HG03159 (cell line): Measurements from ENCODE around the gene HOXC9.

ENCODE experiments used
- ATAC-seq: cut with Tn5 transposase; IDR thresholded peaks from one replicate; pipeline ENCODE4 v1.9.1; 2021; ENCODE audit warnings: mild to moderate bottlenecking, moderate library complexity; ENCODE audit not compliant: unreplicated experiment

The HOXC9 gene

DNA sequence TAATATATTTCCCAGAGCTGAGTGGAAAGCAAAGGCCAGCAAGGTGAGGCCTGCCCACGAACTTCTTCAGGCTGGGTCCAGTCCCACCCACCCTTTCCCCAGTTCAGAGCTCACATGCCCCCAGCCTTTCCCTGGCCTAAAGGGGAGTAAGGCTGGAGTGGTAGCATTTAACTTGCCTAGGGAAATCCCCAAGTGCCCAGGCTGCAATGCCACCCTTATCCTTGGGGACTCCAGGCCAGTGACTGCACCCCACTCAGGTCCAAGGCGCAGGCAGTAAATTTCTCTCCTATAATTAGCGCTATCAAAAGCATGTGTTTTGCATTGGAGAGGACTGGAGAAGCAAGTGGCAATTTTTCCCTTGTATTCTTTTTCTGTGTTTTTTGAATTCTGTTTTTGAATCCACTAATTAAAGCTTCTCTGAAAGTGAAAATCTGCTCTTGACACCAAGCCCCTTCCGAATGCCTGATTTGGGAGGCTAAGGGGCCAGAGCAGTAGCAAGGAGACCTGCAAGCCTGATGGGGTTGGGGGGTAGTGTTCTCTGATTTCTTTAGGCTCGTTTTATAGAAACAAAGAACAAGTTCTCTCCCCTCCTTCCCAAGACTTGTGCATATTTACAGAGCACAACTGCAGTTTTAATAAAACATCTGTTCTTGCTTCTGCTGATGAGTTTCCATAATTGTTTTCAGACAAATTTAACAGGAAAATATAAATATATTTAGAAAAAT is 24.8 kb downstream of the HOXC9 start:
- ATAC-seq = no peak

DNA sequence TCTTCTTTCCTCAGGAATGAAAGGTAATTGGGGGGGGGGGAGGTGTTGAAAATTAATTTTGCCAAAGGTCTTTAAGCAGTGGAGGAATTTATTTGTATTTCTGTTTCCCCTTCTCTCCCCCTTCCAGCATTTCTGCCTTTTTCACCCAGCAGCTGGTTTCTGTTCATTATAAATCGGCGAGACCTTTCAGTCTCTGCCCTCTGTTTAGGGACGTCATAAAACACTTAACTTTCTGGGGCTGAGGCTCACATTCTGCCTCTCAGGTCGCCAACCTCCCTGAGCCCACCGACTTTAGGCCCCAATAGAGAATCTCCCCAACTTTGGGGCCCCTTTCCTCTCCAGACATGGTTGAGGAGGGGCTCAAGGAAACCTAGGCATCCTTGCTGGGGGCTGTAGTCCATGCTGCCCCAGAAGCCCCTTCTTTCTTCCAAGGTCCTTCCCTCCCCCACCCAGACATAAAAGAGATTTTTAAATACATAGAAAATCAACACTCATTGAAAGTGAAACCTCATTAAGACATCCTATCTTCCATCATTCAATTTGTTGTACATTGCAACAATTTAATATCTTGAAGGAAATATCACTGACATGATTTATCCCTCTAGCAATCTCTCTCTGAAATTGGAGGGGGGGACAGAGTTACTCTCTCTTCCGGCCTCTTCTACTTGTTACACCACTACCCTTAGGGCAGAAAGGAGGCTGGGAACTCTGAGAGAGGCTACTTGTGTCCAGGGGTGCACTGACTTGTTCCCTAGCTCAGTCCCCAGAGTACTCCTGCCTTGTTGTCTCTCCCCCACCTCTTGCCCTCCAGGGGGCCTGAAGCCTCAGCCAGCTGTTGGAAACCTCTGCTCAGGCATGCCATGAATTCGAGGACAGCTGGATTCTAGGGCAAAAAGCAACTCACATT is 25.8 kb downstream of the HOXC9 start:
- ATAC-seq = no peak

DNA sequence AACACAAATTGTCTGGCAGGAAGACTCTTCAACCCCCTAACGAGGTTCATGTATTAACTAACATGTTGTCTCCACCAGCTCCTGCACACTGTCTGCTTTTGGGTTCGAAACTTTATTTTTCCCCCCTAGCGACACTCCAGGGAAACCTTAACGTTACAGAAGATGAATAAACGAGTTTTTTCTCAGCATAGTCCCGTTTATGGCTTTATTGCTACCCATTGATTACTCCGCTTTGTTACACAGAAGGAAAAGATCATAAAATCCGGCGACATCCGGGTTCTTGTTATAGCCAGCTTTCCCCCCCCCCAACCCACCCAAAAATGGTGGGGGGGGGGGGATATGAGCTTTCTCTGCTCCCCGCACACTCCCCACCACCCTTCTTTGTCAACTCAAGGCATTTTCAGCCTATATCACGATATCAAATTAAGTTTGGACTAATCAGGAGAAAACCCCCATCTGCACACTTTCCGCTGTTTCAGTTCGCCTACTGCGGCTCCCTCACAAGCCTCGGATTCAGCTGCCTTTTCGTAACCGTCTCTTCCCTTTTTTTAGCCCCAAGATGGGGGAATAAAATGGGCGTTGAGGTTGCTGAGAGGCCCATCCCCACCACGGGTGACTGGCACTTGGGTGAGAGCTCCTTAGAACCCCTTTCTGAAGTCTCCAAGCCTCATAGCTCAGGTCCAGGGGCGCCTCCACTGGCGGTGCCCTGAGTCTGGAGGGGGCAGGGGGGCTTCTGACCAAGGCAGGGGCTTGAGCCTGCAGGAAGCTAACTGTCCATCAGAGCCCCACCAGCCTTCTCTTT is 26.9 kb downstream of the HOXC9 start:
- no peak for ATAC-seq

DNA sequence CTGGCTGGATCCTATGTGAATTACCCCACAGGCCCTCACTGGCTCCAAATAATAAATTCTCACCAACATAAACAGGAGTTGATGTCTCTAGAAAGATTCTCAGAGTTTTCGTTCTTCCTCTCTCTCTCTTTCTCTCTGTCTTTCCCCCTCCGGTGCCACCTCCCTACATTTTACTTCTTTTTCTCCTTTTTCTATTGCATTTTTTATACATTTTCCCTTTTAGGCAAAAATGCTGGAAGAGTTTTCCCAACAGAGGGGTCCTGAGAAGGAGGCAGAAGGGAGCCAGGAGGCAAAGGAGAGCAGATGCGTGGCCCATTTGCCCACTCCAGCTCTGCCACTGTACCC is 27.5 kb downstream of the HOXC9 start:
- no peak for ATAC-seq

DNA sequence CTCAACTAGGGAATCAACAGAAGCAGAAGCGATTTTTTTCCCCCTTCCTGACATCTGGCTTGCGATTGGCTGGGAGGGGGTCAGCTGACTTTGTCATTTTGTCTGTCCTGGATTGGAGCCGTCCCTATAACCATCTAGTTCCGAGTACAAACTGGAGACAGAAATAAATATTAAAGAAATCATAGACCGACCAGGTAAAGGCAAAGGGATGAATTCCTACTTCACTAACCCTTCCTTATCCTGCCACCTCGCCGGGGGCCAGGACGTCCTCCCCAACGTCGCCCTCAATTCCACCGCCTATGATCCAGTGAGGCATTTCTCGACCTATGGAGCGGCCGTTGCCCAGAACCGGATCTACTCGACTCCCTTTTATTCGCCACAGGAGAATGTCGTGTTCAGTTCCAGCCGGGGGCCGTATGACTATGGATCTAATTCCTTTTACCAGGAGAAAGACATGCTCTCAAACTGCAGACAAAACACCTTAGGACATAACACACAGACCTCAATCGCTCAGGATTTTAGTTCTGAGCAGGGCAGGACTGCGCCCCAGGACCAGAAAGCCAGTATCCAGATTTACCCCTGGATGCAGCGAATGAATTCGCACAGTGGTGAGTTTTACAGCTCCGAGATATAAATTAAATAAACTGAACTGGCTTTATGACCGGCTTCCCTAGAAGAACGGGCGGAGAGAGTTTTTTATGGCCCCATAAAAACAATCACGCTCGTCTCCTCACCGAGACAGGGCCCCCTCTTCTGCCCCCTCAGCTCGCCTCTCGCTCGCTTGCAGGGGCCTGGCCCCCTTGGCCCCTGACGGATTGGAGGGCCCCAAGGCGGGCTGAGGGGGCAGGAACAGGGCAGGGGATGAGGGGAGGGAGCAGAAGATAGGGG is 28.6 kb downstream of the HOXC9 start, which contains the start of gene HOXC6:
Gene HOXC6 (plus strand): TSS at position 127 of the 888 bp plus-strand sequence. CDS start 82 bp downstream, at position 209.
- no peak for ATAC-seq

DNA sequence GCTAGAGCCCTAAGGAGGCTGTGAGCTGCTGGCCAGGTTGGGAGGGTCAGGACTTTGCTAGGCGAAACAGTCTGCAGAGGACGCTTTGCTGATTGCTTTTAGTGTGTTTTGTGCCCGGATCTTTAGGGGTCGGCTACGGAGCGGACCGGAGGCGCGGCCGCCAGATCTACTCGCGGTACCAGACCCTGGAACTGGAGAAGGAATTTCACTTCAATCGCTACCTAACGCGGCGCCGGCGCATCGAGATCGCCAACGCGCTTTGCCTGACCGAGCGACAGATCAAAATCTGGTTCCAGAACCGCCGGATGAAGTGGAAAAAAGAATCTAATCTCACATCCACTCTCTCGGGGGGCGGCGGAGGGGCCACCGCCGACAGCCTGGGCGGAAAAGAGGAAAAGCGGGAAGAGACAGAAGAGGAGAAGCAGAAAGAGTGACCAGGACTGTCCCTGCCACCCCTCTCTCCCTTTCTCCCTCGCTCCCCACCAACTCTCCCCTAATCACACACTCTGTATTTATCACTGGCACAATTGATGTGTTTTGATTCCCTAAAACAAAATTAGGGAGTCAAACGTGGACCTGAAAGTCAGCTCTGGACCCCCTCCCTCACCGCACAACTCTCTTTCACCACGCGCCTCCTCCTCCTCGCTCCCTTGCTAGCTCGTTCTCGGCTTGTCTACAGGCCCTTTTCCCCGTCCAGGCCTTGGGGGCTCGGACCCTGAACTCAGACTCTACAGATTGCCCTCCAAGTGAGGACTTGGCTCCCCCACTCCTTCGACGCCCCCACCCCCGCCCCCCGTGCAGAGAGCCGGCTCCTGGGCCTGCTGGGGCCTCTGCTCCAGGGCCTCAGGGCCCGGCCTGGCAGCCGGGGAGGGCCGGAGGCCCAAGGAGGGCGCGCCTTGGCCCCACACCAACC is 29.8 kb downstream of the HOXC9 start:
- ATAC-seq = no peak

DNA sequence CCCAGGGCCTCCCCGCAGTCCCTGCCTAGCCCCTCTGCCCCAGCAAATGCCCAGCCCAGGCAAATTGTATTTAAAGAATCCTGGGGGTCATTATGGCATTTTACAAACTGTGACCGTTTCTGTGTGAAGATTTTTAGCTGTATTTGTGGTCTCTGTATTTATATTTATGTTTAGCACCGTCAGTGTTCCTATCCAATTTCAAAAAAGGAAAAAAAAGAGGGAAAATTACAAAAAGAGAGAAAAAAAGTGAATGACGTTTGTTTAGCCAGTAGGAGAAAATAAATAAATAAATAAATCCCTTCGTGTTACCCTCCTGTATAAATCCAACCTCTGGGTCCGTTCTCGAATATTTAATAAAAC is 30.5 kb downstream of the HOXC9 start:
- no peak for ATAC-seq

DNA sequence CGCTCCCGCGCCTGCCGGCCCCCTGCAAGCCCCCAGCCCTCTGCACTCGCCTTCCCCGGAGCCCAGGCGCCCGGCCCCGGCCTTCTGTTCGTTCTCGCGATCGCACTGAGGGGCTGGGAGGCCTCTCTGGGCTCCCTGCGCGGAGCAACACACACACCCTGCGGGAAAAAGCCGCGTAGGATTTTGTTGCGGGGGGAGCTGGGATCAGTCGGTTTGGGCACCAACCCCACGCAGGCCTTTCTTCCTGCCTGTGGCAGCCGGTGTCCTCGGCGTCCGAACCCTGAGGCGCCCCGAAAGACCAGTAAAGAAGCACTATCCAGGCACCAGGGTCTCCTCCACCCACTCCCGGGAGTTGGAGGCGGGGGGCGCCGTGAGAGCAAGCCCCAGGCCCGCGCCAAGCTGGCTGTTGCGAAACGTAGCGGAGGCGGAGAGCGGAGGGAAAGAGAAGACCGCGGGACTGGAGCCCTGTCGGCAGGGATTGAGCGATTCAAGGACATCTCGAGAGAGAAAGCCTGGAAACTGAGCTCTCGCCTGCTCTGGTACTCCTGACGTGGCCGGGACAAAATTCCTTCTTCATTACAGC is 31.0 kb downstream of the HOXC9 start:
- no peak for ATAC-seq

DNA sequence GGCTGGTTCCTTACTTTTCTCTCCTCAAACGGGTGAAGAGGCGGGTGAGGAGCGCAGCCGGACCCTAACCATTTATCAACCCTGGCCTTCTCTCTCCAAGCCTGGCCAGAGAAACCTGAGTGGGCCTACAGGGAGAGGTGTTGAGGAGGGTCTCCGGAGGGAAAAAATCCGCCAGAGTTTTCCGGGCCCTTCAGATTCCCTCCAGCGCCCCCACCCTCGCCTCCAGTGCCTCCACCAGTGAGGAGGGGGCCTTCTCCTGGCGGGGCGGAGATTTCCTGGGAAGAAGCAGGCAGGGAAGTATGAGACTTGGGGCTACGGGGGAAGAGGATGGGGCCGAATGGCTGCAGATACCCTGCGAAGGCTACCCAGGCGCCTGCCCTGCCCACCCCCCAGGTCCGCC is 31.5 kb downstream of the HOXC9 start:
- no peak for ATAC-seq

DNA sequence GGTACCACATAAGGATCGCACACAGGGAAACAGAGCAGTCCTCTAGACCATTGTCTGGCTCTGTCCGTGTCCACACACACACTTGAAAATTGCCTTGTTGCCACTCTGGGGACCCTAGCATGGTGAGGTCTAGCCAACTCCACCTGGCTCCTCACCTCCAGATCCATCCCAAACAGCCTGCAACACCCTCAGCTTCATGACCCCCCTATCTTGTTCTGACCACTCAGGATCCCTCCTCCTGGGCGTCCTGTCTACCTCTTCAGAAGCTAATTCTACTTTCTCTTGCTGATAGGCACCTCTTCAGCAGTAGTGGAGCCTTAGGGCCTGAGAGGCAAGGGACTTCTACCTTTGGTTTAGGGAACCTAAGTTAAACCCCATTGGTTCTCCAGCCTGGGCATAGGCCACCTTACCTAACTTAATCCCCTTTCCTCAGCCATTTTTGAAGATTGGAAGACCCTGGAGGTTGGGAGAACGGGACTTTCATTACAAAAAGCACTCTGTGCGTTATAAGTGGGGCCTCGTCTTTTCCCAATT is 32.2 kb downstream of the HOXC9 start:
- no peak for ATAC-seq

DNA sequence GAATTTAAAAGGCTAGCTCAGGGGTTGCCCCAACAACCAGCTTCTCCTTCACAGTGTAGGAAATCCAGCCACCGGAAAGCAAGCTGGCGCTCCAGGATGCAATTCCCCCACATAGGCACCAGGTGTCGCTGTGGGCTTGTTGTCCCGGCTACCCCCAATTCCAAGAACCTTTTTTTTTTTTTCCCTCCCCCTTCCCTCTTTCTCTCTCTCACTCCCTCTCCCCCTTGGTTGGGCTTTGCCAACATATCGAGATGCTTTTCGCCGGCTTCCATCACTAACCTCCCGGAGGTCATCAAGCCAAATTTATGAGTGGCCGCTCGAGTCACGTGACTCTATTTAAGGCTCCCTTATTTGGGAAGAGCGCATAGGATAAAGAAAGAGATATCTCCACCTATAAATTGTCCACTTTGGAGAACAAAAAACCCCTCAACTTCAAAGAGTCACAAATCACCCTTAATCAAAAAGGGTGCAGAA is 32.7 kb downstream of the HOXC9 start, which contains the start of gene HOXC5:
Gene HOXC5 (plus strand): TSS at position 424 of the 474 bp plus-strand sequence. CDS start 73 bp downstream, outside the sequence.
- ATAC-seq = no peak

DNA sequence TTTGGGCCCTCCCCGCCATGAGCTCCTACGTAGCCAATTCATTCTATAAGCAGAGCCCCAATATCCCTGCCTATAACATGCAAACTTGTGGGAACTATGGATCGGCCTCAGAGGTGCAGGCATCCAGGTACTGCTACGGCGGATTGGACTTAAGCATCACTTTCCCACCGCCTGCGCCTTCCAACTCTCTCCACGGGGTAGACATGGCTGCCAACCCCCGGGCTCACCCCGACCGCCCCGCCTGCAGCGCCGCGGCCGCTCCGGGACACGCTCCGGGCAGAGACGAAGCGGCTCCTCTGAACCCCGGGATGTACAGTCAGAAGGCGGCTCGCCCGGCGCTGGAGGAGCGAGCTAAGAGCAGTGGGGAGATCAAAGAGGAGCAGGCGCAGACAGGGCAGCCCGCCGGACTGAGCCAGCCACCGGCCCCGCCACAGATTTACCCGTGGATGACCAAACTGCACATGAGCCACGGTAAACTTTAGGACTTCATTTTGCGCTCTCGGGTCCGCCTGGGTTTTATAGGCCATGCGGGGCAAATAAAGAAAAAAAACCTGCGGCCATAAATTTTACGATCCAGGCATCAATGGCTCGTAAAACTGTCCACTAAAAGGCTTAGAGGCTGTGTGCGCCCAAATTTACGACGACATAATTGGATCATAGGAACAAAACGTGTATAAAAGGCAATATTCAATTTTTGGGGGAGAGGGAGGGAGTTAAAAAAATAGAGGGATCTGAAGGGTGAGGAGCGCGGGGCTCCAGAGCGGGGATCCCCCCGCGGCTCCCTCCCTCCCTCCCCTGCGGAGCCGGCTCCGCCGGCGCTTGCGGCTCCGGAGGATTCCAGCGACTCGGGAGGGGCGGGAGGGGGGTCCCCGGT is 33.4 kb downstream of the HOXC9 start:
- no peak for ATAC-seq

DNA sequence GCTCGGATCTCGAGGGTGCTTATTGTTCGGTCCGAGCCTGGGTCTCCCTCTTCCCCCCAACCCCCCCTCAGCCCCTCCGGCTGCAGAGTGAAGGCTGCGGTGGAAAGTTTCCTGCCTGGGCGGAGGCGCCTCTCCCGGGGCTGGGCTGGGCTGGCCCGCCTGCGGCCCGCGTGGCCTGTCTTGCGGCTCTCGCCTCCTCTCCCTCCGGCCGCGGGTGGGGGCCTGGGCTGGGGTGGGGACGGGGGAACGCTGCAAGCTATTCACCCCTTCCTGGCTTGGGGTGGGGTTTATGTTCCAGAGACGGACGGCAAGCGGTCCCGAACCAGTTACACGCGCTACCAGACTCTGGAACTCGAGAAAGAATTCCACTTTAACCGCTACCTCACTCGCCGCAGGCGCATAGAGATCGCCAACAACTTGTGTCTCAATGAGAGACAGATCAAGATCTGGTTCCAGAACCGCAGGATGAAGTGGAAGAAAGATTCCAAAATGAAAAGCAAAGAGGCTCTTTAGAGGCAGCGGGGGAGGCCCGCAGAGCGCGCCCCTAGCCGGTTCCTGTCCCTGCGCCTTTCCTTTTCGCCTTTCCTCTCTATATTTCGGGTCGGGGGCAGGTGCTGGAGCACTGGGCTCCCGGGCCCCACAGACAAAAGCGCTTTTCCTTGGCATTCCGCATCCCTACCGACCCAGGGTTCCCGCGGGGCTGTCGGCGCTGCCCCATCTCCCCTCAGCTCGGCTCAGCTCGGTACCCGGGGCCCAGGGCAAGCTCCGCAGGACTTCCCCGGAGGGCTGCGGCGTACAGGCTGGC is 34.2 kb downstream of the HOXC9 start:
- ATAC-seq = no peak

DNA sequence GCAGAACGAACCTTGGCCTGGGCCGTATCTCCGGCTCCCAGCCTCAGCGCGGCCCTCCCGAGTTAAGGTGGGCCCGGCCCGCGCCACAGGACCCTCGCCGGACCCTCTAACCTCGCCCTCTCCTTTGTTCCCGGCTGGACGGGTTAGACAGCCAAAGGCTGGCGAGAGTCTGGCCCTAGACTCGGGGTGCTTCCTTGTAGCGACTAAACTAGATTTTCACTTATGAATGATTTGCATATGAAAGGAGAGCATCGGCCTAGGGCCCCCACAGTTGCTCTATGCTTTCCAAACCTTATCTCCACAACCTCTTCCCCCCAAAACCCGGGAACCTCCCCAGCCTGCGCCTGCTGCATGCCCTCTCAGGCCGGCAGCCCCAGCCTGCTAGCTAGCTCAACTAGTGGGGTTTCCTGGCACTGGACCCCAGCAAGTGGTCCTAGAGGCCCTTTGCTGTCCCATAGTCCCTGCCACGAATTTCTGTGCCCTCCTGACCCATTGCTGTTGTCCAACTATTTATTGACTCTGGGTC is 34.9 kb downstream of the HOXC9 start:
- no peak for ATAC-seq

DNA sequence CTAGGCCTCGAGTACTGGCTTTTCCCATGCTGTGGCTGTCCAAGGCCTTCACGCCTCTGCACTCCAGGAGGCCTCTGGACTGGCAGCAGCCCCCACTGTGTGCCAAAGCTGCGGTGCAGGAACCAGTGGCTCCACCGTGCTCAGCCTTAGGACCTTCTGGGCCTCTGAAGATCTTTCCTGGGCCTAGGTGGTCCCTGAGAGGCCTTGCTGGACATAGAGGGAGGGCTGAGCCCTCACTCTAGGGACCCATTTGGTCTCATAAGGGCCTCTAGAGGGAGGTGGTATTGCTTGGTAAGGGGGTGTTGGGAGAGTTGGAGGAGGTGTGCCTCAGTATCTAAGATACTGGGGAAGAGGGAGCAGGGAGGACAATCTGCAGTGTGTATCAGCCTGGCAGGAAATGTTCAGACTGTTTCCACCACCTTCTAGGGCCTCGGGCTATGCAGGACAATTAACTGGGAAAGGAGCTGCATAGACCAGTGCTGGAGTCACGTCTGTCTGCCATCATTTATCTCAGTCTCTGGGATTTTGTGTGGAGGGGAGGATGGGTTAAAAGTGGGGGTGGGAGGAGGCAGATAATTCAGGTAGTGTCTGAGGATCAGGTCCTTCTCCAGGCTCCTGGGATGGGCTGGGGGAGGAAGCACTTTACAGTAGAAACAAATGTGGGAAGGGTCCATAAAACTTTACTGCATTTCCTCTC is 35.8 kb downstream of the HOXC9 start:
- no peak for ATAC-seq
